Aorta (tissue), 4 donors: Measurements from ENCODE around the gene ASNSD1. TPM values are rescaled to one million over a fixed set of nuclear protein-coding genes. Genes with fewer than 3 reads are reported as not detected.

Source experiments
- polyA plus RNA-seq, 2 donors: library from polyadenylated mRNA; stranded (reverse); fragments of 200-250 nt; gene quantifications; one replicate each; pipeline ENCODE4 v1.2.3, GENCODE V29; 2013
- total RNA-seq, 2 donors: library from RNA; stranded (reverse); fragmentation: NEBNext Ultra II Directional; extraction: Animal tissue kit (Norgen Biotek cat#: 25700); gene quantifications; one replicate each; pipeline ENCODE4 v1.2.1, GENCODE V29; 2021
- donor health status: healthy with polysubstance abuse.
- donor health status: Bipolar disorder and iron deficiency.
- donor health status: DM: no; HTN: no; CAD: no.
- donor health status: DM: yes; HTN: yes; CAD: no.

ASNSD1 gene
- total and polyA plus RNA-seq, 4 donors = 26.7 to 37.7 (median 32.2) TPM

Other genes starting within 250 kb of the ASNSD1 start
- gene WDR75, start 220.0 kb upstream of the ASNSD1 start, total RNA-seq = 10 to 100 TPM; 26.3 to 28.9 TPM
- 10 to 100 TPM; 10.6 to 19.7 TPM for gene WDR75, start 220.0 kb upstream of the ASNSD1 start, polyA plus RNA-seq
- 10 to 100 TPM; 48.8 to 95.6 TPM for gene SLC40A1, start 80.7 kb upstream of the ASNSD1 start, total RNA-seq
- 100 to 1,000 TPM; 110 to 170 TPM for gene SLC40A1, start 80.7 kb upstream of the ASNSD1 start, polyA plus RNA-seq
- gene ANKAR, start 13.2 kb downstream of the ASNSD1 start, total RNA-seq = 10 to 100 TPM; 18.9 to 27.2 TPM
- 1 to 10 TPM; 1.0 to 7.5 TPM for gene ANKAR, start 13.2 kb downstream of the ASNSD1 start, polyA plus RNA-seq
- gene OSGEPL1, start 101.3 kb downstream of the ASNSD1 start, total RNA-seq = 1 to 10 TPM; 3.2 to 7.6 TPM
- gene OSGEPL1, start 101.3 kb downstream of the ASNSD1 start, polyA plus RNA-seq = 1 to 10 TPM; 2.9 to 3.5 TPM
- 10 to 100 TPM; 52.4 to 63.4 TPM for gene ORMDL1, start 122.9 kb downstream of the ASNSD1 start, total RNA-seq
- gene ORMDL1, start 122.9 kb downstream of the ASNSD1 start, polyA plus RNA-seq = 100 to 1,000 TPM in 1 of 2 donors, 10 to 100 TPM in 1; 46.0 to 121 TPM
- 10 to 100 TPM; 17.4 to 33.3 TPM for gene PMS1, start 123.0 kb downstream of the ASNSD1 start, total RNA-seq
- gene PMS1, start 123.0 kb downstream of the ASNSD1 start, polyA plus RNA-seq = 10 to 100 TPM; 10.4 to 13.3 TPM